GM15510 (cell line): Measurements from ENCODE around the gene HYCC1.

Source experiments
- POLR2A ChIP-seq: IDR thresholded peaks from 3 replicates; pipeline ENCODE4 v1.6.1; 2011; ENCODE audit warnings: borderline replicate concordance; ENCODE audit not compliant: insufficient read length; ENCODE audit errors: extremely low read depth

HYCC1 gene

DNA sequence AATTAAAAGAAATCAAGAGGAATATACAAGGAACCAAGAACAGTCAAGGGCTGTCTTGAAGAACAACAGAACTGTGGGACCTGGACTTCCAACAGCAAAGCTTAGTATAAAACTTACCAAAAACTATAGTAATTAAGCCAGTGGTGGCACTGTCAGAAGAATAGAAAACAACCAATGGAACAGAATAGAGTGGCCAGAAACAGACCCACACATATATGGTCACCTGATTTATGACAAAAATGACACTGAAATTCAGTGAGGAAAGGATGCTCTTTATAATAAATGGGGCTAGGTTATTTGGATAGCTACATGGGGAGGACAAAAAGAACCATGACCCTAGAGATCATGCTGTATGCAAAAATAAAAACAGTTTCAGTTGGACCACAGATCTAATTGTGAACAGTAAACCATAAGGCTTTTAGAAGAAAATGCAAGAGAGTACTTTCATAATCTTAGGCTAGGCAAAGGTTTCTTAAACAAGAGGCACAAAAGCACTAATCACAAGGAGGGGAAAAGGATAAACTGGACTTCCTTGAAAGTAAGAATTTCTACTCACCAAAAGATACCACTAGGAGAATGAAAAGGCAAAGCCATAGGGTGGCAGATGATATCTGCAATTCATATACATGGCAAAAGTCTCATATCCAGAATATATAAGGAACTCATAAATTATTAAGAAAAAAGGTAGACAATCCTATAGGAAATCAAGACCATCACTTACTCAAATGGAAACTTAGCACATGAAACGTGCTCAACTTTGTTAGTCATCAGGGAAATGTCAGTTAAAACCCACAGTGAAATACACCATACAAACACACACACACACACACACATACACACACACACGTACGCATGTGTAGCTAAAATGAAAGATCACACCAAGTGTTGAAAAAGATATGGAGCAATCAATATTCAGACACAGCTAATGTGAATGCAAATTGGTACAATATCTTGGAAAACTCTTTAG lies 20.8 kb downstream of the HYCC1 start:
- TF ChIP-seq POLR2A, result no peak

DNA sequence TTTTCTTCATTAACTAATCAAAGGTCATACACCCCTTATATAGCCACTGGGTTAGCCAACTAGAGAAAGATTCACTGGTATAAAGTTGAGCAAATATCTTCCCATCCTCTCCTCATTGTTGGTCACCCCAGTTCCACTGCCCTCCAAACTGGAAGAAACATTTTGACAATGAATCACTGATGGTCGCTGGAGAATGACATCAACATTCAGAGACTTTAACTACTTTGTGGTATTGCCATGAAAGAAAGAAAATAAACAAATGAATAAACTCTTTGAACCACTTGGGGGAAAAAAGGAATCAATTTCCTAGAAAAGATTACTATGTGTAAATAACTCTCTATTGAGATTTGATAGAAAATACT lies 23.4 kb downstream of the HYCC1 start:
- TF ChIP-seq POLR2A, result no peak

DNA sequence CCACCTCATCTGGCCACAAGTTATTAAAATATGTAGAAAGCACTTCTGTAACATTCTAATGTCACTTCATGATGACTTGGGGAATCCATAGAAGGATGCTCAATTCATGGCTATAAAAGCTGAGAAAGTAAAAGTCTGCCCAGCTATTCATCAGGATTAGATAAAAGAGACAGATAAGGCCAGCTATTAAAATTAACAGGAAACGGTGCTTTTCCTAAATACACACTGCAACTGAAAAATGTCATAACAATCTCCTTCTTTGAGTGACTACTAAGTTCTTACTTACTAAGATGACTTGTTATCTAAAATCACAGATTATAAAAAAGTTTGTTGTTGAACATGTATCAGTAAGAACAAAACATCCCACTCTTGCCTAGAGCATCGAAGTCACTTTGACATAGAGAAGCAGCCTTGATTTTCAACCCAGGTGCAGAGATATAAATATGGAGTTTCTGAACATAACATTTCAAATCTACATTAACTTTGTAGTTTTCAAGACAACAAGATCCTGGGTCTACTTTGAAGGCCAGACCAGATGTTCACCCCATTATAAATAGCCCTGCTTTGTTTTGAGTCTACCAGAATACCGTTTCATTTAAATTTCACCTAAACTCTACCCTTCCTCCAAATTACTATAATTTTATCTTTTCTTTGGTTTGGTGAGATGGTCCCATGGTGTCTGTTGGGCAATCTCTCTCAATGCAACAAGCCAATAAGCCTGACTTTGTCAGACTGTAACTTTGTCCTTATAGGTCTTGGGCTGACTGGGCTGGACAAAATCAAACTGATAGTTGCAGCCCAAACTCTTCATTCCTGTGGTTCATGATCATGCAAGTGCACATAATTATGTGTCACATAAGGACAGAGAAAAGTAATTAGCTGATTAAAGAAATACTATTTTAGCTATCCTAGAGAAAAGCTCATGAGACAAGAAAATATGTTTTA lies 24.0 kb downstream of the HYCC1 start:
- TF ChIP-seq POLR2A, result no peak

DNA sequence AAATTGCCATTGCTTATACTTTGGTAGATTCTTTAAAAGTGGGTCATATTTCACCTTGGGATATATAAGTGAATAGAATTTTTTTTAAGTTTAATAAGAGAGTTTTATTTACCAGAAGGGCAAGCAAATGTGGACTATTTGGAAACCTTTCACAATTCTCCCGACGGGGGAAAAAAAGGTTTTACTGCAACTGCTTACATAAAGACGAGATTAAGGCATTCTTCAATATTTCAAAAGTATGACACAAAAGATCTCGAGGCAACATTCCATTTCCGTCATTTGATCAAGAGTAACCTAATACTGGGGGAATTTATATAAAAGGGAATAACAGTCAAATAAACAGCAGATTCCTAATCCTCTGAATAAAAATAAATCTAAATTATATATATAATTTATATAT lies 28.5 kb downstream of the HYCC1 start:
- no peak for TF ChIP-seq POLR2A

DNA sequence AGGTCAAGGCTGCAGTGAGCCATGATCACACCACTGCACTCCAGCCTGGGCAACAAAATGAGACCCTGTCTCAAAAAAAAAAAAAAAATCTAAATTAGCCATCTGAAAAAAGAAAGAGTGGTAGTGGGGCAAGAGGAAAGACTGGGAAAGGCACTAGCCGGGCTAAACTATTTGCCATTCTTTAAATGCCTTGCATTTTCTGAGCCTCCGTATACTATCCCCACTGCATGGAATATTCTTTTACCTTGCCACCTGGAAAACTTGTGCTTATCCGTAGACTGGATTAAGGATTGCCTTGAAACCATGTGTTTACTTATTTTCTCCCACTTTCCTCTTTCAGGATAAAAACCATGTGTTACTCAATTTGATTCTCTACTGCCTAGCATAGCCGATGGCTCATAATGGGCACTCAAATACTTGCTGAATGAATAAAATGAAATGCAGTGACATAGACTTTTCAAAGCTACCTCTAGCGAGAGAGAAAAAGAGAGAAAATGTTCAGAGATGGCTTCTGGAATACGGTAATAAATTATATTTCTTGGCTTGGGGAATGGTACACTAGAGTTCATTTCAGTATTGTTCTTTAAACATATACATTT lies 30.6 kb downstream of the HYCC1 start:
- TF ChIP-seq POLR2A, result no peak

DNA sequence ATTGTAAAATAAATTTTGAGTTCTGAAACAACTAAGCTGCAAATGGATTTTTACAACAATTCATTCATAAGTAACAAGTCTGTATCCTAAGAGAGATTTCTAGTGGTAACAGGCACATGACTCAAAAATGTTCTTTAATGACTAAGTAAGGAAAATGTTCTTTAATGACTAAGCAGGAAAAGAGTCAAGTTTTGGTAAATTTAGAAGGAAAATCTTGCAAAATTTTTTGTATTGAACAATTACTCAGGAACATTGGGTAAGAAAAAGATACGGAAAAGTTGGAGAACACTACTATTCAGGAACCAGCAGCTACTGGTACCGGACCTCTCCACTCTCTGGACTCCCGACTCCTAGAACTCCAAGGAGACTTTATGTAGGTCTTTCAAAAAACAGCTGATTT lies 33.5 kb downstream of the HYCC1 start:
- no peak for TF ChIP-seq POLR2A

DNA sequence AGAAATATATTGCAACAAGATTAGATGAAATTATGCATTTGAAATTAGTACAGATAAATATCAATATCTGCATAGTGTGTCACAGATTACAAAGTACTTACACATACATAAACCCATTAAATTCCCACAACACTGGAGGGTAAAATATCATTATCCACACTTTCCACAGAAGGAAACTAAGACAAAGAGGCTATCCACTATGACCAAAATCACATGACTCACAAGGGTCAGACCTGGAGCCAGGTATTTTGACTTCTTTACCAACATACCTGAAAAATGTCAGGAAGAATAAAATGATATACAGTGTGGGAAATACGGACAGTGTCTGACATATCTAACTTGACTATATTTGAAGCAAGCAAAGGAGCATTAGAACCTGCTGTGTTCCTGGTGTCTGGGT lies 34.1 kb downstream of the HYCC1 start:
- no peak for TF ChIP-seq POLR2A

DNA sequence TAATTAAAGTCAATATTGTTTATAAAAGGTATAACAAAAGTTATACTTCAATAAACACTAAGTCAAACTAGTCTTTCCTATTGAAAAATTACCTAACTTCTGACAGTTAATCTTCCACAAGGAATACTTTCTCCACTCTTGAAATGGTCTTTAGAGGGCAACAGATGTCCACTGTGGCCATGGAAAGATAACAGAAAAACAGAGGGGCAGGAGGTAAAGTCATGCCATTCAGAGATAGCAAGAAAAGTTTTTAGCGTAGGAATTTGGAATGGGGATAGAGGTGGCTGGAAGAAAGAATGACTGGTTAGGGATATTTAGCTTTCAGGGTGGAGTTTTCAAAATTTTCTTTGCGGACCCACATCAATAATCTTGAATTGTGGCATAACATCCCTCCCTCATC lies 34.7 kb downstream of the HYCC1 start:
- no peak for TF ChIP-seq POLR2A

DNA sequence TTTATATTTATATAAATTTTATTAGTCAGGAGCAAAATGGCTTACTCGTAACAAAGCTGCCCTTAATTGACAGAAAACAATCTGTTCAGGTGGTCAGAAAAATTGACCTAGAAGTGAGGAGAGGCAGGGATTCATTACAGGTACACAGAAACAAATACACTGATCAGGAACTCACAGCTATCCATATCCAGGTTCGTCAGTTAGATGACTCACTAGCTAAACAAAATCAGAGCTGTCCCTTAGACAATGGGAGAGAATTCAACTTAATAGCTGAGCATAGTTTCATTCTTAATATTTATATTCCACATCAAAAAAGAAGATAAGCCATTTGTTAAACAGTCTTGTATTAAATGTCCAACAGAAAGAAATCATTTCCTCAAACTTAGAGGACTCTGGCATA lies 41.7 kb downstream of the HYCC1 start:
- no peak for TF ChIP-seq POLR2A

DNA sequence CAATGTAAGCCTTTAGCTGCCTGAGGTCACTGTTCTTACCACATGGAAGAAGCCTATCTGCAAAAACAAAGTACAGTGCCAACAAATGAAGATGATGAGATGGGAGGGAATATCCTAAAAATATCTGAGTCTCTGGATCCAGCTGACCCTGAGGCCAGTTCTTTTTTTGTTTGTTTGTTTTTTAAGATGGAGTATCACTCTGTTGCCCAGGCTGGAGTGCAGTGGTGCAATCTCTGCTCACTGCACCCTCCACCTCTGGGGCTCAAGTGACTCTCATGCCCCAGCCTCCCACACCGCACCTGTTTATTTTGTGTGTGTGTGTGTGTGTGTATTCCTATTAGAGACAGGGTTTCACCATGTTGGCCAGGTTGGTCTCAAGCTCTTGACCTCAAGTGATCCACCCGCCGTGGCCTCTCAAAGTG lies 44.9 kb downstream of the HYCC1 start:
- TF ChIP-seq POLR2A, result no peak
